DMS114 treated with DMSO at 0.1 percent for 48 hours (cell line): ENCODE results near the gene PTCD2.

Experiments used
- DNase-seq: peaks from one replicate; lab custom pipeline; 2025; ENCODE audit not compliant: unreplicated experiment; lab: John Stamatoyannopoulos, UW

PTCD2 gene

DNA sequence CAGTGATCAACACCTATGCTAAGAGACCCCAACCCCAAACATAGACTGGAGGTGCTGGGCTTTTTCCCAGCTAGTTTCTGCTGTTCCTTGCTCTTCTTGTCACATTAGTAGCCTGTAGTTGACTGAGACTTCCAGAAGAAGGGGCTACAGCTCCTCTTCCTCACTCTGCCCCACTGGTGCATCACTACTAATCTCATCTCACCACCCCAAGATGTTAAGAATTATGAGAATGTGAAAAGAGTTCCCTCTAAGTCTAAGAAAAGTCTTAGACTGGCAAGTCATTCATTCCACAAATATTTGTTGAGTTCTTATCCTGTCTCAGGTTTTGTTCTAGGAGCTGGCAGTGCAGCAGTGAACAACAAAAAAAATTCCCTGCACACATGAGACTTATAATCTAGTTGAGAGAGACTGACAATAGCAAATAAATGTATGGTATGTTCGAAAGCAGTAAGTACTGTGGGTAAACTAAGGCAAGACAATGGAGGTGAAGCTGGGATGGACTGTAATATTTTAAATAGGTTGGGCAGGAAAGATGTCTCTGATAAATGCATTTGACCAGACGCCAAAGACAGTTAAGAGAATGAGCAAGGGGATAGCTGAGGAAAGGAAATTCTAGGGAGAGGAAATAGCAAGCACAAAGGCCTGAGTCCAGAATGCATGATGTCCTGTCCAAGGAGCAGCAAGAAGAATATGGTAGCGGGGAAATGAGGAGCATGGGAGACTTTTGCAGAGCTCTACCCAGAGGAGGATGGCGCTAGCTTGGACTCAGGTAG, 92.3 kb downstream of the PTCD2 start:
- no peak for DNase-seq

DNA sequence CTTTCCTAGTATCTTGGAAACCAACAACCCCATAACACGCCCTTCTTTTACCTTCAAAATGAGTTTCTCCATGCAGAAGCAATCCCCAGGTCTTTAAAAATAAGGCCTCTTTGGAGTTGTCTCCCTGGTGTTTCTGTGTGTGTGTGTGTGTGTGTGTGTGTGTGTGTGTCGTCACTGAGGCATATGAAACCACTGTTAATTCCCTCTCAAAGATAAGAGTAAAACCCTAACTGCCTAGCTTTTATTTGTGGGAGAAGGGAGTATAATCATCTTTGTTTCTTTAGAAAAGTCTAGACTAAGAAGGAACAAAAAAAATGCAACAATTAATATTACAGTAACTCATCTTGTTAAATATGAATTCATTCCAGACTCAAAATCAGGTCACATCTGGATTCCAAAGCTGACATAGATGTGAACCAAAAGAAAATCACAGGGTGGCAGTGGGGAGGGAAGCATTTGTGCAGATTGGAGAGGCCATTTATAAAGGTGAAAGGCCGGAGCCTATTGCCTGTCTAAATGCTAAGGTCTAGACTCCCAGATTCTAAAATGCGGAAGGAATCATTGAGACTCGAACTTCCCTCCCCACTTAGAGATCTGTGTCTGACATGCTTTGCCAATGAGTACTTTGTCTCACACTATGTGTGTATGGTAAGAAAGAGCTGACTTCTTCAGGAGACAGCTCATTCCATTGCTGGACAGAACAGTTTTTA, 95.6 kb downstream of the PTCD2 start:
- DNase-seq = no peak

DNA sequence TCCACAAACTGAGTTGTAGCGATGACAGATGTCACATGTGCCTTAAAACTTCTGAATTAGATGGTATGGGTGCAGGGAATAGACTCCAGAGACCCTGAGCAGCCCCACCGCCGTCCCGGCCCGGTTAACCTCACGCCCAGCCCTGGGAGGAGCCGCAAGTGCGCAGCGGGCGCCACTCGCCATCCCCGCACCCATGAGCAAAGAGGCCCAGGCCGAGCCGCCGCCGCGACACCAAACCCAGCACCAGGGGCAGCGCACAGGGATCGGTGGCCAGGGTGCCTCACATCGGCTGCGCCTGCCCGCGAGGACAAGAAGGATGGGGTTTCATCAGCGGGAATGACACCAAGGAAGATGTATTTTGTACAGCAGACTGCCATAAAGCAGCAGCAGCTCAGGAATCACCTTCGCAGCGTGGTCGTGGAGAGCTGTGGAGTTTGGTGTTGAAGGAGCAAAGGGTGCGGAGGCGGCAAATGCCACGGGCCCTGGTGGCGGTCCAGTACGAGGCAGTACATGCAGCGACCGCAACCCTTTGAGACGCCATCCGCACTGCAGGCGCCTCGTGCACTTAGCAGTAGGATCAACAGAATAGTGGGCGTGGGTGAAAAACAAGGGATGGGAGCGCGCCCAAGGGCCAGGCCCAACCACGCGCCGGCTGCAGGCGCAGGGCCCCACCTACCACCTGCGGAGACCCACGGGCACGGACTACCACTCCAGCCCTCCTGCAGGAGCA, 97.3 kb downstream of the PTCD2 start:
- no peak for DNase-seq
